DND-41 (cell line): Measurements from ENCODE around the gene PPME1.

Experiments used
- ATAC-seq: fragments of 200-7000 bp; cut with Tn5 transposase; 3 replicates; pipeline ENCODE4 v1.9.1; 2021; ENCODE audit warnings: low read depth; ENCODE audit not compliant: insufficient read depth
- DNase-seq: peaks from one replicate; pipeline ENCODE4 v3.0.0-alpha.2; 2020
- H2AFZ ChIP-seq: 2 replicates; pipeline ENCODE4 v1.6.0; 2012; ENCODE audit warnings: low read depth, low read length
- H3K27ac ChIP-seq: 2 replicates; pipeline ENCODE4 v1.5.1; 2012; ENCODE audit warnings: low read length, inconsistent platforms
- H3K27me3 ChIP-seq: fragments of 200-600 bp; sonication (generic); 2 replicates; pipeline ENCODE4 v1.6.0; 2012; ENCODE audit warnings: low read length, mild to moderate bottlenecking, inconsistent platforms; ENCODE audit not compliant: insufficient read depth, poor library complexity
- H3K36me3 ChIP-seq: 2 replicates; pipeline ENCODE4 v1.5.1; 2012; ENCODE audit warnings: low read length, inconsistent platforms; ENCODE audit not compliant: insufficient read depth
- H3K4me1 ChIP-seq: 2 replicates; pipeline ENCODE4 v1.5.1; 2012; ENCODE audit warnings: mild to moderate bottlenecking, low read length; ENCODE audit not compliant: insufficient read depth
- H3K4me2 ChIP-seq: 2 replicates; pipeline ENCODE4 v1.6.0; 2012; ENCODE audit warnings: mild to moderate bottlenecking, moderate library complexity, low read length, inconsistent platforms; ENCODE audit not compliant: insufficient read depth
- H3K4me3 ChIP-seq, 2 experiments: fragments of 200-600 bp in 1 of 2; shearing (Covaris generic) in 1 of 2; 2 replicates each; pipeline ENCODE4 v1.5.1; 2012 to 2016; ENCODE audit warnings: inconsistent platforms in 2 of 2, low read length in 2 of 2, mild to moderate bottlenecking in 2 of 2, low read depth in 1 of 2, moderate library complexity in 1 of 2
- H3K79me2 ChIP-seq: 2 replicates; pipeline ENCODE4 v1.6.0; 2012; ENCODE audit warnings: low read length, inconsistent platforms; ENCODE audit not compliant: insufficient read depth
- H3K9ac ChIP-seq: 2 replicates; pipeline ENCODE4 v1.6.0; 2012; ENCODE audit warnings: low read depth, mild to moderate bottlenecking, inconsistent platforms, low read length, moderate library complexity
- H3K9me3 ChIP-seq: 2 replicates; pipeline ENCODE4 v1.5.1; 2012; ENCODE audit warnings: low read length, moderate library complexity, mild to moderate bottlenecking, inconsistent platforms; ENCODE audit not compliant: insufficient read depth, severe bottlenecking
- H4K20me1 ChIP-seq: 2 replicates; pipeline ENCODE4 v1.6.0; 2012; ENCODE audit warnings: low read length; ENCODE audit not compliant: insufficient read depth
- EZH2 ChIP-seq: IDR thresholded peaks from 3 replicates; pipeline ENCODE4 v1.6.1; 2012; ENCODE audit warnings: borderline replicate concordance, low read depth, mild to moderate bottlenecking, moderate library complexity, low read length, inconsistent platforms; ENCODE audit not compliant: severe bottlenecking
- TF ChIP-seq, protein P1 (sequence below): IDR thresholded peaks from 2 replicates; pipeline ENCODE4 v1.5.1; 2012; ENCODE audit warnings: borderline replicate concordance, low read length, moderate library complexity, mild to moderate bottlenecking; ENCODE audit not compliant: poor library complexity, severe bottlenecking; ENCODE audit errors: extremely low read depth

Gene PPME1

DNA sequence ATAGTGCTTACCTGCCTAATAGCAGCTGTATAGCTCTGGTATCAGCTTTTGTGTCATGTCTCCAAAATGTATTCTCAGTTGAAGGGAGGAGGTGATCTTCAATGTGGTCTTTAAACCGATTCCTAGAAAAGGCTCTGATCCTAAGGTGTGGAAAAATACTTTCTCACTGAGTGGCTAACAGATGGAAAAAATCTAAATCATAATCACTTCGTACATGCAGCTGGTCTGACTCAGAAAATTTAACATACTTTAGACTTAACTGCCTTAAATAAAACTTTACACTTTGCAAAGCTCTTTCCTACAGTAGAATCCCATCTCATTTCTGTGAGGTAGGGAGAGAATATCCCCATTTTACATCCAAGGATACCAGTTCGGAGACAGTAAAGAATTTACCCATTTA lies 38.3 kb upstream of the PPME1 start:
- Histone ChIP-seq H3K27ac (no peak overlapping the region), H3K9ac (no peak overlapping the region), H3K79me2 (no peaks in the 10 kb centered on the region), H3K9me3 (no peaks in the 10 kb centered on the region), H3K4me3 (no peak overlapping the region), H3K4me2 (no peak overlapping the region), H2AFZ (no peak overlapping the region), H3K36me3 (peaks cover 57% of the 10 kb centered on the region), H3K27me3 (no peaks in the 10 kb centered on the region), H4K20me1 (no peaks in the 10 kb centered on the region), H3K4me1 (no peaks in the 10 kb centered on the region)
- ATAC-seq: no peak
- no peak for DNase-seq
- no peak for TF ChIP-seq EZH2
- TF ChIP-seq, protein P1, sequence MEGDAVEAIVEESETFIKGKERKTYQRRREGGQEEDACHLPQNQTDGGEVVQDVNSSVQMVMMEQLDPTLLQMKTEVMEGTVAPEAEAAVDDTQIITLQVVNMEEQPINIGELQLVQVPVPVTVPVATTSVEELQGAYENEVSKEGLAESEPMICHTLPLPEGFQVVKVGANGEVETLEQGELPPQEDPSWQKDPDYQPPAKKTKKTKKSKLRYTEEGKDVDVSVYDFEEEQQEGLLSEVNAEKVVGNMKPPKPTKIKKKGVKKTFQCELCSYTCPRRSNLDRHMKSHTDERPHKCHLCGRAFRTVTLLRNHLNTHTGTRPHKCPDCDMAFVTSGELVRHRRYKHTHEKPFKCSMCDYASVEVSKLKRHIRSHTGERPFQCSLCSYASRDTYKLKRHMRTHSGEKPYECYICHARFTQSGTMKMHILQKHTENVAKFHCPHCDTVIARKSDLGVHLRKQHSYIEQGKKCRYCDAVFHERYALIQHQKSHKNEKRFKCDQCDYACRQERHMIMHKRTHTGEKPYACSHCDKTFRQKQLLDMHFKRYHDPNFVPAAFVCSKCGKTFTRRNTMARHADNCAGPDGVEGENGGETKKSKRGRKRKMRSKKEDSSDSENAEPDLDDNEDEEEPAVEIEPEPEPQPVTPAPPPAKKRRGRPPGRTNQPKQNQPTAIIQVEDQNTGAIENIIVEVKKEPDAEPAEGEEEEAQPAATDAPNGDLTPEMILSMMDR: no peak

DNA sequence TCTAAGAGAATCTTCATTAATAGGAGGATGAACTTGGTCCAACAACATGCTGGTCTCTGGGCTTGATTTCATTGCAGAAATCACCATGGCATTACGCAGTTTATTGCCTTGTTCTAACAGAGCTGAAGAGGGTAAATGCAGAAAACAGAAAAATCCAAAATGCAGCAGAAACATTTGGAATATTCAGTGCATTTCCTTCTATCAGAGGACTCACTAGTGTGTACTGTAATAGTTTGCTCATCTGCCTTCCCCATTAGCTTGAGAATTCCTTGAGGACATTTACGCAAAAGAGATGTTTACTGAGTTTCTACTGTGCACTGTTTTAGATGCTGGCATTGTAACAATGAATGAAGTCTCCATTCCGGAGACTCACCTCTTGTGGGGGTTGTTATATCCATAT lies 37.7 kb upstream of the PPME1 start:
- no peaks in the 10 kb centered on the region for H3K79me2 ChIP-seq
- TF ChIP-seq, protein P1: no peak
- TF ChIP-seq EZH2: no peak
- no peak overlapping the region for H2AFZ ChIP-seq
- ATAC-seq: no peak
- H3K4me2 ChIP-seq: no peak overlapping the region
- no peaks in the 10 kb centered on the region for H4K20me1 ChIP-seq
- no peak overlapping the region for H3K9ac ChIP-seq
- H3K27ac ChIP-seq: no peak overlapping the region
- no peaks in the 10 kb centered on the region for H3K9me3 ChIP-seq
- H3K4me1 ChIP-seq: no peaks in the 10 kb centered on the region
- no peak for DNase-seq
- peaks cover 63% of the 10 kb centered on the region for H3K36me3 ChIP-seq
- no peaks in the 10 kb centered on the region for H3K27me3 ChIP-seq
- no peak overlapping the region for H3K4me3 ChIP-seq

DNA sequence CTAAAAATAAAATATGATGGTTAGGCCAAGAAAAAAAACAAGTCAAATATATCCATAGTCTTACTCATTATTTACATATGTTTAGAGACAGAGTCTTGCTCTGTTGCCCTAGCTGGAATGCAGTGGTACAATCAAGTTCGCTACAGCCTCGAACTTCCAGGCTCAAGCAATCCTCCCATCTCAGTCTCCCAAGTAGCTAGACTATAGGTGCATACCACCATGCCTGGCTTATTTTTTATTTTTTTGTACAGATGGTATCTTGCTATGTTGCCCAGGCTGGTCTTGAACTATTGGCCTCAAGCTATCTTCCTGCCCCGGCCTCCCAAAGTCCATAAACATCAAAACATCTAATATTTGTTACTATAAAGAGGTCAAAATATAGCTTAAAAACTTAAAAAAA lies 36.4 kb upstream of the PPME1 start:
- no peaks in the 10 kb centered on the region for H3K4me1 ChIP-seq
- DNase-seq (no peak), ATAC-seq (no peak)
- peaks cover 72% of the 10 kb centered on the region for H3K36me3 ChIP-seq
- H3K9ac ChIP-seq: no peak overlapping the region
- no peaks in the 10 kb centered on the region for H3K27me3 ChIP-seq
- no peaks in the 10 kb centered on the region for H3K79me2 ChIP-seq
- H3K27ac ChIP-seq: no peak overlapping the region
- no peaks in the 10 kb centered on the region for H3K9me3 ChIP-seq
- no peak overlapping the region for H3K4me3 ChIP-seq
- no peak overlapping the region for H2AFZ ChIP-seq
- TF ChIP-seq EZH2: no peak
- TF ChIP-seq, protein P1: no peak
- H3K4me2 ChIP-seq: no peak overlapping the region
- H4K20me1 ChIP-seq: no peaks in the 10 kb centered on the region
